ENCODE results near the gene ISM1.

GRCh38 chr20:13283869-13284829 lies 63.1 kb downstream of the ISM1 start:
- no peak for TF ChIP-seq POLR2A (IDR thresholded peaks at IDR 0.05)
- TF ChIP-seq CTCF (IDR thresholded peaks at IDR 0.05): no peak
